ENCODE data around the gene GSC2. TPM values are rescaled to one million over a fixed set of nuclear protein-coding genes. Genes with fewer than 3 reads are reported as not detected.

Gene GSC2
- total RNA-seq, 4 donors from 2014 or later, result not detected

DNA sequence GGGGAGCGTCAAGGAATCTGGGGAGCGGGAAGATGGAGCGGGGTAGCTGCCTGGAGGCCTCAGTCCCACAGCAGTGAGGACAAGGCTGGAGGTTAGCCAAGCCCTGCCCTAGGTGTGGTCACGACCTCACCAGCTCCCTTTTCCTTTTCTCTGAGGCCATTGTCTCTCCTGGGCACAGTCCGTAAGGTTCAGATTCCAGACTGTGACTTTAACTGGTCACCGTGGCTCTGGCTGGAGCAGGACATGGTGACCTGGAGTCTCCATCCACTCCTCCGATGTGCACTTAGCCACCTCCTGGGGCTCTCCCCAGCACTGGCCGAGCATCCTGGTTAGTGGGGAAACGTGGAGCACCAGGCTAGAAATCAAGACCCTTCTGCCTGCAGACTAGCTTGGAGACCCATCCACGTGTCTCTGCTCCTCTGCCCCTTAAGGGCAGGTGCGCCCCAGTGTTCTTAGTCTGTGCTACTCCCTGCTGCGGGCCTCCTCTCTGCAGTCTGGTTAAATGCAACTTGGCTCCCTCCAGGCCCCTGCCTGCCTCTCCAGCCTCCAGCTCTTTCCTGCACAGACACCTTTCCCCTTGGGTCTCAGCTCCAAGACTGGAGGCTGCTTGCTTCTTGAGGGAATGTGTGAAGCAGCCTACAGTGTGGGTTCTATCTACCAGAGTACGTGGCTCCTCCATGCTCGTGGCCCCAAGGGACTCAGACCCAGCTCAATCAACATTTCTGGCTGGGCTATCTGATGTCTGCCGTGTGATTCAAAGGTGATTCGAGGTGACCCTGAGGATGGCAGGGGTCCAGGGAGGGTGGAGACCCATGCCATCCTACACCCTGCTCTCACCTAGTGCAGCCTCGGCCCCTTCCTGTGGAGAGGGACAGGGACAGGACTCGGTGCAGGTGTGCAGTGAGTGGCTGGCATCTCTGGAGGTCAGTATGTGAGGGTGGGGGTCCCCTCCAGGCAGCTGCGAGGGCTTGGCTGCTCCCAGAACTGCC is 23.2 kb upstream of the GSC2 start:
- DNase-seq (ENCODE audit: low spot score) (no peak), ATAC-seq (ENCODE audit: low FRiP score) (no peak)
- TF ChIP-seq, protein P1, sequence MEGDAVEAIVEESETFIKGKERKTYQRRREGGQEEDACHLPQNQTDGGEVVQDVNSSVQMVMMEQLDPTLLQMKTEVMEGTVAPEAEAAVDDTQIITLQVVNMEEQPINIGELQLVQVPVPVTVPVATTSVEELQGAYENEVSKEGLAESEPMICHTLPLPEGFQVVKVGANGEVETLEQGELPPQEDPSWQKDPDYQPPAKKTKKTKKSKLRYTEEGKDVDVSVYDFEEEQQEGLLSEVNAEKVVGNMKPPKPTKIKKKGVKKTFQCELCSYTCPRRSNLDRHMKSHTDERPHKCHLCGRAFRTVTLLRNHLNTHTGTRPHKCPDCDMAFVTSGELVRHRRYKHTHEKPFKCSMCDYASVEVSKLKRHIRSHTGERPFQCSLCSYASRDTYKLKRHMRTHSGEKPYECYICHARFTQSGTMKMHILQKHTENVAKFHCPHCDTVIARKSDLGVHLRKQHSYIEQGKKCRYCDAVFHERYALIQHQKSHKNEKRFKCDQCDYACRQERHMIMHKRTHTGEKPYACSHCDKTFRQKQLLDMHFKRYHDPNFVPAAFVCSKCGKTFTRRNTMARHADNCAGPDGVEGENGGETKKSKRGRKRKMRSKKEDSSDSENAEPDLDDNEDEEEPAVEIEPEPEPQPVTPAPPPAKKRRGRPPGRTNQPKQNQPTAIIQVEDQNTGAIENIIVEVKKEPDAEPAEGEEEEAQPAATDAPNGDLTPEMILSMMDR (IDR thresholded peaks at IDR 0.05), result no peak

- ATAC-seq (ENCODE audit: low FRiP score), result no peak
- TF ChIP-seq, protein P1 (IDR thresholded peaks at IDR 0.05), result no peak
- no peak for DNase-seq (ENCODE audit: low spot score)
Measured at GRCh38 chr22:19172213-19173046, 22.3 kb upstream of the GSC2 start.

DNA sequence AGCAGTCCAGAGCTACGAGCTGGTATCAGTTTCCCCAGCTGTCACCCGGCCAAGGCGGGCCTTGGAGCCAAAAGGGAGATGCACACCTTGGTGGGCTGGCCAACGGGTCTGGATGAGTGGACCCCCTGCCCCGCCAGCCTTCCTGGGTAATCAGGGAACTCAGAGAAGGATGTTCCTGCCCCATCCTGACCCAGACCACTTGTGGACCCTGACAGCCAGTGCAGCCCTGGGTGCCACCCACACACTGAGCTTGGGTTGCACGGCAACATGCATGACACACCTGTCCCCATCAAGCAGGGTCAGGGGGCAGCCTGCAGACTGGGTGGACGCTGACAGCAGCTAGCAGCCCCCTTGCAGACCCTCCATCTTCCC is 19.8 kb upstream of the GSC2 start:
- no peak for ATAC-seq (ENCODE audit: low FRiP score)
- no peak for DNase-seq (ENCODE audit: low spot score)
- TF ChIP-seq, protein P1 (IDR thresholded peaks at IDR 0.05), result no peak

DNA sequence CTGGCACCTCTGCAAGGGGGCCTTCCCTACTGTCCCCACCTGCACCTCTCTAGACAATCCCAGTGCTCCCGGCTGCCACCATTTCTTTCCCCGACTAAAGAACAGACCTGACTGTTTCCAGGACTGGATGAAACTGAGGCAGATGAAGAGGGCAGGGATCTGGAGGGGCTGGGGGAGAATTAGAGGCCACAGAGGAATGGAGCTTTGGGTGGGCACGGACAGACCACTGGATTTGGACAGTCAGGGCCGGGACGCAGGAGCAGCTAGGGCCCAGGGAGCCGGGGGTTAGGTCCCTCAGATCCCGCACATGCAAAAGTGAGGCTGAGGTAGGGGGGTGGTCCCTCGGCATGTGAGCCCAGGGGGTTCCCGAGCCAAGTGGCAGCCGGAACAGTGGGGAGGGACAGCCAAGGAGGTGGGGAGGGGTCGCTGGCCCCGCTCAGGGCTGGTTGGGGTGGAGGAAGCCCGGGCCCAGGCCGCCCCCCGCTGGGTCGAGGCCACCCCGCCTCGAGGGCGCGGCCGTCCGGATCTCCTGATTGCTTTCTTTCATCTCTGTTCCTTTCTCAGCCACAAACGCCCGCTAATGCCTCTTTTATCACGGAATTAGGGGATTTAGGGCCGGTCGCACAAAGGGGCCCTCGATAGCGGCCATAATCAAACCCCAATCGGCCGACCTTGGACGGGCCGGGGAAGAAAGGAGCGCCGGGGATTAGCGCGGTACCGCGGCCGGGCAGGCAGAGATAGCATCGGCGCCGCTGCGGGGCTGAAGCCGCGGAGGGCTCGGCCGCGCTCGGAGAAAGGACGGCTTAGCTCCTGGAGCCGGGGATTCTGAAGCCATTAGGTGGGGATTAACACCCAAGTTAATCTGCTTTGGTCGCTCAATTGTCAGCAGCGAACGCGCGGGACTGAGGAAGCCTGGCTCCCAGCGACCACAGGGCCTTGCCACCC is 19.2 kb upstream of the GSC2 start:
- ATAC-seq (ENCODE audit: low FRiP score), result no peak
- TF ChIP-seq, protein P1 (IDR thresholded peaks at IDR 0.05), result no peak
- no peak for DNase-seq (ENCODE audit: low spot score)

DNA sequence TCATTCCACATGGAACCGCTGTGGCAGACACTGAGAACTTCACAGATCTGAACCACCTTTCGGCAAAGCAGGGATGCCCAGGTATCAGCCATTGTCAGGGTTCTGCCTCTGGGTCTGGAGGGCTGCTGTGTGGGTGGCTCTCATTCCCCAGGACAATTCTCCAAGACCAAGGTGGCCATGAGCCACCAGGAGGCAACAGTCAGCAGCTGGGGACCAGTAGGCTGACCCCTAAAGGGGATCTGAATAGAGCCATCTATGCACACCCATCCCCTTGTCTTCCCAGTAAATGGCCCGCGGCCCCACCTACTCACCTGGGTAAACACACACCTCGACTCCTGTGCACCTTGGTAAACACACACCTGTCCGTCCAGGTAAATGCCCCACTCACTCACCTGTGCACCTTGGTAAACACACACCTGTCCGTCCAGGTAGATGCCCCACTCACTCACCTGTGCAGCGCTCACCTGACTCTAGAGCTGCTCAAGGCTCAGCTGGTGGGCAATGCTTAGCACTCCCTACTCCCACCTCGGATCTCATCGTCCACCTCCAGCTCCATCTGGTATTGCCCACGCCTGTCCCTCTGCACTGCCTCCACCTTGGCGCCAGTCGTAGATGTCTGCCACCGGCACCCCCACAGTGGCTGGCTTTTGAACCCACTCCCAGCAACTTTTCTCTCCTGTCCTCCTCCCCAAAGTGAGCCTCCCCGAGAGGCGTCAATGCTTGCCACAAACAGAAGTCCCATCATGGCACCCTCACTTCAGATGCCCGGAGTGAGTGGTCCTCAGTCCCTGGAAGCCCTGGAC is 18.2 kb upstream of the GSC2 start:
- no peak for ATAC-seq (ENCODE audit: low FRiP score)
- no peak for DNase-seq (ENCODE audit: low spot score)
- TF ChIP-seq, protein P1 (IDR thresholded peaks at IDR 0.05), result no peak
